Measurements from ENCODE around the gene PHF8.
A peak's percentile ranks its signal among the peaks of the same experiment; 100 is the strongest.

PHF8 gene

DNA sequence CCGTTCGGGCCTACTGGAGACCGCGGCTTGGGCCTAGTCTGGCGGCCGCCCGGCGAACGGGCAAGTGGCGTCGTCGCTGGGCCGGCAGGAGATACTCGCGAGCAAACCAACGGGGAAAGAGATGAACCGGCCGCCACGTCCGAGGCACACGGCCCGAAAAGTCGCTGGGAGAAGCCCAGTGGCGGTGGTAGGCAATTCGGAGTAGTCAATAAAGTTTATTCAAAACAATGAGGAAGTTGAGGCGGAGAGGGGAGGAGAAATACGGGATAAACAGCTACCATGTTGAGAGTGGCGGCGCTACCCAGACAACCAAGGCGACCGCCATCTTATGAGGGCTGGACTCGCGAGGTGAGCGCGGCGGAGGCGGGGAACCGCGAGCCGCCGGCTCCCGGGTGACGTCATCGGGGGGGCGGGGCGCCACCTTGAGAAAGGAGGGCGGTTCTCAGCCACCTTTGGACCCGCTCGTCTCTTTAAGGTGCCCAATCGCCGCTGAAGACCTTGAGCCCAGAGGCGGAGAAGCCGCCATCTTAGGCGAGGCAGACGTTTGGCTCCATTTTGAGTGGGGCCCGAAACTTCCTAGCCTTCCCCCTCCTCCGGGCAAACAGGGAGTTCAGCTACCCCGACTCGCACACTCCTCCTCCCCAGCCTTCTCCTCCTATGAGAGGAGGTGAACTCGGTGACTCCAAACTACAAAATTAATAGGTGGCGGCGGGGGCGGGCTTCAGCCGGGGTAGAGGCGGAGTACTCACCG is at the start of gene PHF8:
Gene PHF8, minus strand, starts transcription at position 348 of the 751 bp plus-strand sequence. CDS start 1,745 bp downstream, outside the sequence.
- peak within 1 kb of the TSS; percentile 98 for H3K27ac Mint-ChIP-seq
- peaks cover 13% of the 10 kb centered on the region for H3K36me3 Mint-ChIP-seq (ENCODE audit: low read depth)
- no peaks in the 10 kb centered on the region for H3K27me3 Mint-ChIP-seq (ENCODE audit: low read depth)

DNA sequence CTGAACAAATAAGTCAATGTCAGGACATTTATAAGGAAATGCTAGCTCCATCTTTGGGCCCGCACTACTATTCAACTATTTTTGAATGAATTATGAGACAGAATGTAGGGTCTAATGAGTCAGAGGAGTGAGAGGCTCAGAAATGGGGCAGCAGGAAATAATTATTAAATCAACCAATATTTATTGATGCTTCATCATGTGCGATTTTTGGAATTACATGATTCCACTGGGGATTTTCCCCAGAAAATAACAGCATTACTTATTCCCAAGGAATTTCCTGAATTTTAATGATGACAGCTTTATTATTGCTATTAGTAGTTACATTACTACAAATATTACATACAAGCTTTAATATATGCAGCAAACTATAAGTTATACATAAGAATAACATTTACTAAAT is 49.3 kb upstream of the PHF8 start:
- no peak for DNase-seq (ENCODE audit: low spot score)

More for the DNA sequence above, at the start of gene PHF8:
- H3K4me1 Mint-ChIP-seq (ENCODE audit: low read depth): peaks cover 10% of the 10 kb centered on the region
- DNase-seq (ENCODE audit: low spot score): peak; percentile 92
- H3K4me3 Mint-ChIP-seq: peak within 1 kb of the TSS; percentile 97
- no peaks in the 10 kb centered on the region for H3K9me3 Mint-ChIP-seq

DNA sequence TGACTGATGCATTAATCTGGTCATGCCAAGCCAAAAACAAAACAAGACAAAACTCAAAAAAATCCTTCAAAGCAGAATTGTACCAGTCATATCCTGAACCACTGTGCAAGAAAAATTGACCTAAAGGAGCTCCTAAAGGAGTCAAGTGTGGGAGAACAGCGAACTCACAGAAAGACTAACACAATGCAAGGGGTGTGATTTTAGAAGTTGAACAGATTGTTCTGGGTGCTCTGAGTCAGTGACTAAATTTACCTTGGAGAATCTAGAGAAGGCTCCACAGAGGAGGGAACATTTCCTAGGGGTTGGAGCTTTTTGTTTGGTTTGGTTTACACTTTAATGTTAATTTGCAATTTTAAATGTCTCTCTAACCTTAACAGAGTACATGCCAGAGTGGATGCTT is 48.9 kb upstream of the PHF8 start:
- Mint-ChIP-seq H3K9me3 (no peaks in the 10 kb centered on the region), H3K36me3 (ENCODE audit: low read depth) (no peaks in the 10 kb centered on the region), H3K4me3 (no peak overlapping the region), H3K4me1 (ENCODE audit: low read depth) (no peaks in the 10 kb centered on the region), H3K27me3 (ENCODE audit: low read depth) (no peaks in the 10 kb centered on the region), H3K27ac (no peak overlapping the region)
- no peak for DNase-seq (ENCODE audit: low spot score)

More for the DNA sequence above, 49.3 kb upstream of the PHF8 start:
- no peak overlapping the region for H3K27ac Mint-ChIP-seq
- H3K9me3 Mint-ChIP-seq: no peaks in the 10 kb centered on the region
- H3K4me3 Mint-ChIP-seq: no peak overlapping the region
- H3K4me1 Mint-ChIP-seq (ENCODE audit: low read depth): no peaks in the 10 kb centered on the region
- H3K36me3 Mint-ChIP-seq (ENCODE audit: low read depth): no peaks in the 10 kb centered on the region
- H3K27me3 Mint-ChIP-seq (ENCODE audit: low read depth): no peaks in the 10 kb centered on the region

DNA sequence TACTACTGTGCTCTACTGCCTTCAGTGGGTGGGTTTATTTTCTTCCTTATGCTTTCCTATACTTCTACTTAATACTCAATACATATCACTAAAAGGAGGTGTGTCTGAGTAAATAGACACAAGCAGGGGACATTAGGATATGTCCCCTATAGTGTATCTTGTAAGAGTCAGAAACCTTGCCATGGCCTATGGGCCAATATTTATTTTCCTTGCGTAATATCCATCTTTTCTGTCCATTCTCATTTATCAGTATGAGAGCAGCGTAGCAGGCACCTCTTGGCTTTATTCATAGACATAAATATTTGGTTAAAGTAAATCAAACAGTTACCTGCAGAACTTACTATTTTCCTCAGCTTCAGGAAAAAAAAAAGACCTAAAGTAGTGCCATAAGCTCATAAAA is 46.6 kb upstream of the PHF8 start:
- Mint-ChIP-seq H3K4me1 (ENCODE audit: low read depth) (no peaks in the 10 kb centered on the region), H3K36me3 (ENCODE audit: low read depth) (no peaks in the 10 kb centered on the region), H3K27me3 (ENCODE audit: low read depth) (no peaks in the 10 kb centered on the region), H3K27ac (no peak overlapping the region), H3K4me3 (no peak overlapping the region), H3K9me3 (no peaks in the 10 kb centered on the region)
- DNase-seq (ENCODE audit: low spot score): no peak

DNA sequence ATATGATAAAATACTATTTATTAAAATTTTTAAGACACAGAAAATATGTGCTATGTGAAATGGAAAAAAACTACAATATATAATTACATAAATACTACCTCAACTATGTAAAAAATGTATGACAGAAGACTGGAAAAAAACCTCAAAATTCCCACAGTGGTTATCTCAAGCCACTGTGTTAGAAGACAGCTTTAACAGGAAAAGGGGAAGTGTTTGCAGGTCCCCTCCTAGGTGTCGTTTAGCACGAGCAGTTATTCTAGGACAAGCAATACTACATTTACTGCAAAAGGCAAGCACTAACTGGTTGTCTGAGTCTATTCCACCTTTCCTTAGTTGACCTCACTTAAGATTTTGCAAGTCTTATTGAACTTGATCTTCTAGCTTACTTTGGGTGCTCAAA is 44.9 kb upstream of the PHF8 start:
- Mint-ChIP-seq H3K4me3 (no peak overlapping the region), H3K27ac (no peak overlapping the region), H3K4me1 (ENCODE audit: low read depth) (no peaks in the 10 kb centered on the region), H3K36me3 (ENCODE audit: low read depth) (no peaks in the 10 kb centered on the region), H3K27me3 (ENCODE audit: low read depth) (no peaks in the 10 kb centered on the region), H3K9me3 (no peaks in the 10 kb centered on the region)
- no peak for DNase-seq (ENCODE audit: low spot score)

DNA sequence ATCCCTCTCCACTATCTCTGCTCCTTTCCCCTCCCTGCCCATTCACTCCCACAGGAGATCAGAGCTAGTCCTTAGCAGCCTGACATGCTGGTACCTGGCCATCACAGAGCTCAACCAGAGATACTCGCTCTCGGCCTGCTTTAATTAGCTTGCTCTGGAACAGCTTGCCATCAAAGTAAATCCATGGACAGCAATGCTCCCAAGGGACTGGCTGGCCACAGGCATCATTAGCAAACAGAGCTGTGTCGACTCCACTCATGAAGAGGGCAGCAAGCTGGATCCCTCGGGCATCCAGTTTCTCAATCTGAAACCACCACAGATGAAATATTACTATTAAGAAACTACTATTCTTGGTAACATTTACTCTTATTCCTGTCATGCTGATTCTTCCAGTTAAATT is 43.4 kb upstream of the PHF8 start:
- DNase-seq (ENCODE audit: low spot score): no peak
- Mint-ChIP-seq H3K9me3 (no peaks in the 10 kb centered on the region), H3K4me1 (ENCODE audit: low read depth) (no peaks in the 10 kb centered on the region), H3K27ac (no peak overlapping the region), H3K36me3 (ENCODE audit: low read depth) (no peaks in the 10 kb centered on the region), H3K27me3 (ENCODE audit: low read depth) (no peaks in the 10 kb centered on the region), H3K4me3 (no peak overlapping the region)

DNA sequence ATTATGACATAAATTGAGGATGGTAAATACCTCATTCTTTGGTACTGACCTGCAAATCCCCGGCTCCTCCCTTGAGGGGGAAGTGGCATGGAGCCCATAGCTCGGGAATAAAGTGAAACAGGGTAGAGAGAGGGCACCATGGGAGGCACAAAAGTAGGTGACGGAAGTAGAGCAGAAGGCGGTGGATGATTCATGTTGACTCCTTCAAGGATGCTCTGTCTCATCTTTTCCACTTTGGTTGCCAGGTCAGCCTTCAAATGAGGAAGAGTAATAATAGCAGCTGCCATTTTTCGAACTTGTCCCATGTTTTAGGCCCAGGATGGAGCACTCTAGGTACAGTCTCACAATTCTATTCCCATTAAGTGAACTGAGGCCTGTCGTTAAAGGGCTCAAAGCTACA is 41.4 kb upstream of the PHF8 start:
- no peak for DNase-seq (ENCODE audit: low spot score)
- Mint-ChIP-seq H3K4me3 (no peak overlapping the region), H3K27me3 (ENCODE audit: low read depth) (no peaks in the 10 kb centered on the region), H3K9me3 (no peaks in the 10 kb centered on the region), H3K4me1 (ENCODE audit: low read depth) (no peaks in the 10 kb centered on the region), H3K36me3 (ENCODE audit: low read depth) (no peaks in the 10 kb centered on the region), H3K27ac (no peak overlapping the region)

DNA sequence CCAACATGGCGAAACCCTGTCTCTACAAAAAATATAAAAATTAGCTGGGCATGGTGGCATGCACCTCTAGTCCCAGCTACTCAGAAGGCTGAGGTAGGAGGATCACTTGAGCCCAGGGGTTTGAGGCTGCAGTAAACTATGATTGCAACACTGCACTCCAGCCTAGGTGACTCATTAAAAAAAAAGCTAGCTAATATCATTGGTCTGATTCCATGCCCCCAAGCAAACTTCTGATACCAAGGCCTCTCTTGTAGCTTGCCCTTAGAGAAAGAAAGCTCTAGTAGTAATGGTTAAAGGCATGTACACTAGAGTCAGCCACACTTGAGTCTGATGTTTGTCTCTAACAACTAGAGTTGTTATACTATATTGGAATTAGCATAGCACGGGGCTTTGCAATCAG is 32.6 kb upstream of the PHF8 start:
- H3K36me3 Mint-ChIP-seq (ENCODE audit: low read depth): no peaks in the 10 kb centered on the region
- no peaks in the 10 kb centered on the region for H3K9me3 Mint-ChIP-seq
- no peaks in the 10 kb centered on the region for H3K4me1 Mint-ChIP-seq (ENCODE audit: low read depth)
- H3K4me3 Mint-ChIP-seq: no peak overlapping the region
- no peaks in the 10 kb centered on the region for H3K27me3 Mint-ChIP-seq (ENCODE audit: low read depth)
- no peak overlapping the region for H3K27ac Mint-ChIP-seq
- no peak for DNase-seq (ENCODE audit: low spot score)

DNA sequence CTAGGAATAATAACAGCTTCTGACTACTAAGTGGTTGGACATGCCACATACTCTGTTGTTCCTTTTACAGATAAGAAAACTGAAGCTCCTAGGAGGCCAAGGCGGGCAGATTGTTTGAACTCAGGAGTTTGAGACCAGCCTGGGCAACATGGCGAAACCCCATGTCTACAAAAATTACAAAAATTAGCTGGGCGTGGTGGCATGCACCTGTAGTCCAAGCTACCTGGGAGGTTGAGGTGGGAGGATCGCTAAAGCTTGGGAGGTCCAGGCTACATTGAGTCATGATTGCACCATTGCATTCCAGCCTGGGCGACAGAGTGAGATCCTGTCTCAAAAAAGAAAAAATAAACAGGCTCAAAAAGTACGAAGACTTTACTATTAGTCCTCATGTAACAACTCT is 30.6 kb upstream of the PHF8 start:
- no peak overlapping the region for H3K27ac Mint-ChIP-seq
- no peaks in the 10 kb centered on the region for H3K4me1 Mint-ChIP-seq (ENCODE audit: low read depth)
- no peak overlapping the region for H3K4me3 Mint-ChIP-seq
- no peaks in the 10 kb centered on the region for H3K9me3 Mint-ChIP-seq
- H3K36me3 Mint-ChIP-seq (ENCODE audit: low read depth): no peaks in the 10 kb centered on the region
- no peak for DNase-seq (ENCODE audit: low spot score)
- H3K27me3 Mint-ChIP-seq (ENCODE audit: low read depth): no peaks in the 10 kb centered on the region

DNA sequence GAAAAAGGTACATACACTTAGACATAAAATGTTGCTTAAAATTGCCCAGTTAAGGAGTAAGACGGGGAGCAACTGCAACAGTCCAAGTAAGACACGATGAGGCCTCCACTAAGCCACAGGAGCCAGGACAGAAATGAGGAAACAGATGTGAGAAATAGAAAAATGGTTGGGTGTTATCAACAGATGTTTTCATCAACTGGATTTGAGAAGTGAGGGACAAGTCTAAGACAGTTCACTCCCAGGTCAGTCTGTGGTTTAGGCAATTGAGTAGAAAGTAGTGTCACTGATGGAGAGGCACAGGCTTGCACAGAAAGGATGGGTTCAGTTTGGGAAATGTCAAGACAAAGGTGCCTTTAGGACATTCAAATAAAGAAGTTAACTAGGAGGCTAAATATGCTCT is 23.5 kb upstream of the PHF8 start:
- Mint-ChIP-seq H3K4me1 (ENCODE audit: low read depth) (no peaks in the 10 kb centered on the region), H3K4me3 (no peak overlapping the region), H3K9me3 (no peaks in the 10 kb centered on the region), H3K27ac (no peak overlapping the region), H3K36me3 (ENCODE audit: low read depth) (no peaks in the 10 kb centered on the region), H3K27me3 (ENCODE audit: low read depth) (no peaks in the 10 kb centered on the region)
- no peak for DNase-seq (ENCODE audit: low spot score)

DNA sequence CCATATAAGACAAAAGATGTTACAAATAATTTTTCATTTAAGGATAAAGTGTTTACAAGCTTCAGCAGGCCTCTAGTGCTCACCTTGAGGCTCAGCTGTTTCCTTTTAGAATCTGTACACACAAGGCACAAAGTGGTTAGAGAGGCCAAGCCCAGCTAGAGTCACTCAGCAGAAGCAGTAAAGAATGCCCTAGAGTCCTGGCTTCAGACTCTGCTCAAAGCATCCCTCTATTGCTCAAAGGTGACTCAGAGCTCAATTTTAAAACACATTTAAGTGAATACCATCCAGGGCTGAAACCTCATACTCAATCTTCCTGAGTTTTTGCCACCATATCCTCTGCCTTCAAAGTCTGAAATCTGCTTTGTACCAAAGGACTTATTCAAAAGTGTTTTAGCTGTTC is 22.6 kb upstream of the PHF8 start:
- DNase-seq (ENCODE audit: low spot score): no peak
- H3K36me3 Mint-ChIP-seq (ENCODE audit: low read depth): no peaks in the 10 kb centered on the region
- no peak overlapping the region for H3K27ac Mint-ChIP-seq
- H3K27me3 Mint-ChIP-seq (ENCODE audit: low read depth): no peaks in the 10 kb centered on the region
- H3K9me3 Mint-ChIP-seq: no peaks in the 10 kb centered on the region
- no peaks in the 10 kb centered on the region for H3K4me1 Mint-ChIP-seq (ENCODE audit: low read depth)
- H3K4me3 Mint-ChIP-seq: no peak overlapping the region

DNA sequence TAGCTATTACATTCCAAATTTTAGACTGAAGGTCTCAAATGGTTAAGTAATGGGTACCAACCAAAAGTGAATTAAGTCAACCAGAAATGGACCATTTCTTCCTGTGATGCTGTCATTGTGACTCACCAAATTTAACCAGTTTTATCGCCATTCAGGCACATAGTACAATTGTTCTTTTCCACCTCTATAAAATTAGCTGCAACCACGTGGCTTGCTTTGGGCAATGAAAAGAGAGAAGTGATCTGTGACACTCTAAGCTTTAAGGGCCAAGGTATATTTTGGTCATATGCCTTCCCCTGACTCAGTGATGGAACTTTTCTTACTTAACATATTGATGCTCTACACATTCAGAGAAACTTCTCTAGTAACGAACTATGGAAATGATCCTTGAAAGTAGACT is 20.3 kb upstream of the PHF8 start:
- Mint-ChIP-seq H3K4me1 (ENCODE audit: low read depth) (no peaks in the 10 kb centered on the region), H3K4me3 (no peak overlapping the region), H3K27me3 (ENCODE audit: low read depth) (no peaks in the 10 kb centered on the region), H3K9me3 (no peaks in the 10 kb centered on the region), H3K27ac (no peak overlapping the region), H3K36me3 (ENCODE audit: low read depth) (no peaks in the 10 kb centered on the region)
- DNase-seq (ENCODE audit: low spot score): no peak

DNA sequence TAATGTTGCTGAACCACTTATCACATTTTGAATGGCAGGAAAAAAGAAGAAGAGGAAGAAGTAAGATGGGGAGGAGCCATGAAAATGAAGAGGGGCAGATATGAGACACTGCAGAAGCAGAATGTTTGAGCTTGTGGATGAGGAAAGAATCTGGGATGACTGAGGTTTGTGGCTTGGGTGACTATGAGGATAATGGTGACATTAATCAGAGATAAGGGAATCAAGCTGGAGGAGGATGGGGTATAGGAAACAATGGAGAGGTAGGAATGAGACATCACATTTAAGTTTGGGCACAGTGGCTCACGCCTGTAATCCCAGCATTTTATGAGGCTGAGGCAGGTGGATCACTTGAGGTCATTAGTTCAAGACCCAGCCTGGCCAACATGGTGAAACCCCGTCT is 19.1 kb upstream of the PHF8 start:
- no peaks in the 10 kb centered on the region for H3K27me3 Mint-ChIP-seq (ENCODE audit: low read depth)
- no peaks in the 10 kb centered on the region for H3K4me1 Mint-ChIP-seq (ENCODE audit: low read depth)
- no peak overlapping the region for H3K27ac Mint-ChIP-seq
- H3K4me3 Mint-ChIP-seq: no peak overlapping the region
- no peaks in the 10 kb centered on the region for H3K9me3 Mint-ChIP-seq
- no peak for DNase-seq (ENCODE audit: low spot score)
- H3K36me3 Mint-ChIP-seq (ENCODE audit: low read depth): no peaks in the 10 kb centered on the region

DNA sequence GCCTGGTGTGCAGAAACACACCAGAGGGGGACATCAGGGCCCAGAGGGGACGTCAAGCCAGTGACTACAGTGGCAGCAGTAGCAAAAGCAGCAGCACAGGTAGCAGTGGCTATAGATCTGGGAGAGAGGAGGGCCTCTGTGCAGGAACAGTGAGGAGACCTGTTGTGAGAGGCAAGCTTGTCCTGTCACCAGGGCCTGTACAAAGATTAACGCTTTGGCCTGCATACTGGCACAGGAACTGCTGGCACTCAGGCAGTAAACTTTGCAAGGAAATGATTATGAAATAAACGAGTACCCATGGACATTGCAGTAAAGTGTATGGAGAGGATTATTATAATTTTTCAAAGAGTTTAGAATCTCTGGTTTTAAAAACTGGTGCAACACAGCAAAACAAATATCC is 5.5 kb upstream of the PHF8 start:
- Mint-ChIP-seq H3K27me3 (ENCODE audit: low read depth) (no peaks in the 10 kb centered on the region), H3K4me3 (no peak overlapping the region), H3K9me3 (no peaks in the 10 kb centered on the region), H3K36me3 (ENCODE audit: low read depth) (no peaks in the 10 kb centered on the region), H3K4me1 (ENCODE audit: low read depth) (peaks cover 7% of the 10 kb centered on the region), H3K27ac (no peak overlapping the region)
- DNase-seq (ENCODE audit: low spot score): no peak

DNA sequence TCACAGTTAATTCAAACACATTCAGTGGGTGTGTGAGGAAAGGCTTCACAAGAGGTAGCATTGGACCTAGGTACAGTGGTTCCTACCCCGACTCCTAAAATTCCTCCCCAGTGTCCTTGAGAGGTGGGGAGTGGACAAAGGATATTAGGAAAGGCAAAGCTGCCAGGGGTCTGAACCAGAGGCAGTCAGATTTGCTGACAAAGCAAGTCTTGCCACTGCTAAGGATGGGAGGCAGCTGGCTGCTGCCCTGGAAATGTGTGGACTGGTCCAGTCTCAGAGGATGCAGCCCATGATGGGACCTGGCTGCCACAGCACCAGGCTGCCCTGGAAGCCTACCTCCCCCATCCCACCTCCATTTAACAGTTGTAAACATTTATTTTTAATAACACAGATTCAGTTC is 4.1 kb upstream of the PHF8 start:
- no peak overlapping the region for H3K4me3 Mint-ChIP-seq
- no peak overlapping the region for H3K27ac Mint-ChIP-seq
- H3K4me1 Mint-ChIP-seq (ENCODE audit: low read depth): peaks cover 7% of the 10 kb centered on the region
- no peaks in the 10 kb centered on the region for H3K27me3 Mint-ChIP-seq (ENCODE audit: low read depth)
- DNase-seq (ENCODE audit: low spot score): no peak
- H3K36me3 Mint-ChIP-seq (ENCODE audit: low read depth): no peaks in the 10 kb centered on the region
- no peaks in the 10 kb centered on the region for H3K9me3 Mint-ChIP-seq

All from T-helper 2 cell treated with Interferon-gamma antibody and Interleukin-4, amounts not matched to agents 5 μg/mL and 100 μg/mL, for 36 hours (primary cell).